Parathyroid adenoma (tissue), 2 donors: Measurements from ENCODE around the gene ZNF778.

Source experiments
- H2AFZ ChIP-seq: fragments of 300-600 bp; sonication (generic); one replicate; pipeline ENCODE4 v1.7.0; 2017; ENCODE audit warnings: antibody characterized with exemption, mild to moderate bottlenecking
- H3K27ac ChIP-seq: fragments of 300-600 bp; sonication (generic); one replicate; pipeline ENCODE4 v1.7.0; 2017
- H3K27me3 ChIP-seq: fragments of 300-600 bp; sonication (generic); one replicate; pipeline ENCODE4 v1.7.0; 2017; ENCODE audit warnings: low read length; ENCODE audit not compliant: control insufficient read depth, insufficient read depth
- H3K36me3 ChIP-seq: fragments of 300-600 bp; sonication (generic); one replicate; pipeline ENCODE4 v1.7.0; 2017; ENCODE audit warnings: low read length; ENCODE audit not compliant: control insufficient read depth, insufficient read depth
- H3K4me1 ChIP-seq: fragments of 300-600 bp; sonication (generic); one replicate; pipeline ENCODE4 v1.7.0; 2017; ENCODE audit warnings: control low read depth
- H3K4me2 ChIP-seq: fragments of 300-600 bp; sonication (generic); one replicate; pipeline ENCODE4 v1.7.0; 2017; ENCODE audit warnings: low read length
- H3K4me3 ChIP-seq: fragments of 300-600 bp; sonication (generic); one replicate; pipeline ENCODE4 v1.7.0; 2017; ENCODE audit warnings: low read depth, low read length
- H3K79me2 ChIP-seq: fragments of 300-600 bp; sonication (generic); one replicate; pipeline ENCODE4 v1.7.0; 2017; ENCODE audit warnings: control low read depth
- H3K9ac ChIP-seq: fragments of 300-600 bp; sonication (generic); one replicate; pipeline ENCODE4 v1.7.0; 2017; ENCODE audit warnings: mild to moderate bottlenecking
- H3K9me3 ChIP-seq: fragments of 300-600 bp; sonication (generic); one replicate; pipeline ENCODE4 v1.7.0; 2017; ENCODE audit warnings: low read length; ENCODE audit not compliant: control insufficient read depth
- TF ChIP-seq, protein P1 (sequence below): fragments of 300-600 bp; sonication (generic); IDR thresholded peaks from one replicate; pipeline ENCODE4 v1.7.0; 2017; ENCODE audit warnings: antibody characterized with exemption, mild to moderate bottlenecking
- donor health status: primary hyperparathyroidism.

ZNF778 gene

GRCh38 chr16:89268987-89269735 lies 51.7 kb downstream of the ZNF778 start:
- H3K9me3 ChIP-seq, result no peaks in the 10 kb centered on the region
- H3K4me2 ChIP-seq, result no peak overlapping the region
- no peak overlapping the region for H3K4me3 ChIP-seq
- H3K4me1 ChIP-seq, result no peaks in the 10 kb centered on the region
- TF ChIP-seq, protein P1, sequence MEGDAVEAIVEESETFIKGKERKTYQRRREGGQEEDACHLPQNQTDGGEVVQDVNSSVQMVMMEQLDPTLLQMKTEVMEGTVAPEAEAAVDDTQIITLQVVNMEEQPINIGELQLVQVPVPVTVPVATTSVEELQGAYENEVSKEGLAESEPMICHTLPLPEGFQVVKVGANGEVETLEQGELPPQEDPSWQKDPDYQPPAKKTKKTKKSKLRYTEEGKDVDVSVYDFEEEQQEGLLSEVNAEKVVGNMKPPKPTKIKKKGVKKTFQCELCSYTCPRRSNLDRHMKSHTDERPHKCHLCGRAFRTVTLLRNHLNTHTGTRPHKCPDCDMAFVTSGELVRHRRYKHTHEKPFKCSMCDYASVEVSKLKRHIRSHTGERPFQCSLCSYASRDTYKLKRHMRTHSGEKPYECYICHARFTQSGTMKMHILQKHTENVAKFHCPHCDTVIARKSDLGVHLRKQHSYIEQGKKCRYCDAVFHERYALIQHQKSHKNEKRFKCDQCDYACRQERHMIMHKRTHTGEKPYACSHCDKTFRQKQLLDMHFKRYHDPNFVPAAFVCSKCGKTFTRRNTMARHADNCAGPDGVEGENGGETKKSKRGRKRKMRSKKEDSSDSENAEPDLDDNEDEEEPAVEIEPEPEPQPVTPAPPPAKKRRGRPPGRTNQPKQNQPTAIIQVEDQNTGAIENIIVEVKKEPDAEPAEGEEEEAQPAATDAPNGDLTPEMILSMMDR, result no peak
- no peak overlapping the region for H3K27ac ChIP-seq
- H3K36me3 ChIP-seq, result no peaks in the 10 kb centered on the region
- no peaks in the 10 kb centered on the region for H3K27me3 ChIP-seq
- H3K79me2 ChIP-seq, result peaks cover 2% of the 10 kb centered on the region
- H2AFZ ChIP-seq, result no peak overlapping the region
- H3K9ac ChIP-seq, result no peak overlapping the region

GRCh38 chr16:89269805-89270665 lies 52.5 kb downstream of the ZNF778 start:
- H3K79me2 ChIP-seq, result peaks cover 2% of the 10 kb centered on the region
- H3K36me3 ChIP-seq, result no peaks in the 10 kb centered on the region

DNA sequence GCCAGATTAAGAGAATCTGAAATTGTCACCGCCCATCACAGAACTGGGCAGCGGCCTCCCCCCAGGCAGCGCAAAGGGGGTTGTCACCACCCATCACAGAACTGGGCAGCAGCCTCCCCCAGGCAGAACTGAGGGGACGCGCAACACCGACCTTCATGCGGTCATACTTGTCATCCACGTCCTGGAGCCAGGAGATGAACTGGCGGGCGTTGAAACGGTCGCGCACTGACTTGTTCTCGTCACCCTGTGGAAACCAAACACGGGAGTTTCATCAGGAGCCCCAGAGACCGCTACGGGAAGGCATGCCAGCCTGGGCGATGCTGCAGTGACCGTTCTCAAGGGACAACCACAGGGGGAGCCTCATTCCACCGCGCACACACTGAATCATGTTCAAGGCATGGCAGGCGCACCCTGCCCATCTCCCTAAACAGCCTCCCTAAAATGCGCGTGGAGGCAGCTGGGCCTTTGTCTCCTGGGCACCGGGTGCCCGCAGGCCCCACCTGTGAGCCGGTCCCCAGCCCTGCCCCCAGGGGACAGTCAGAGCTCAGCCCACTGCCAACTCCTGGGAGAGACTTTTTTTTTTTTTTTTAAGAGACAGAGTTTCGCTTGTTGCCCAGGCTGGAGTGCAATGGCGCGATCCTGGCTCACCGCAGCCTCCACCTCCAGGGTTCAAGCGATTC lies 53.3 kb downstream of the ZNF778 start:
- H3K27ac ChIP-seq, result no peak overlapping the region
- H3K79me2 ChIP-seq, result peaks cover 2% of the 10 kb centered on the region
- no peaks in the 10 kb centered on the region for H3K4me1 ChIP-seq
- H2AFZ ChIP-seq, result no peak overlapping the region
- H3K9me3 ChIP-seq, result no peaks in the 10 kb centered on the region
- H3K4me2 ChIP-seq, result no peak overlapping the region
- no peaks in the 10 kb centered on the region for H3K36me3 ChIP-seq
- H3K27me3 ChIP-seq, result no peaks in the 10 kb centered on the region
- H3K4me3 ChIP-seq, result no peak overlapping the region
- no peak overlapping the region for H3K9ac ChIP-seq
- TF ChIP-seq, protein P1, result no peak

More at GRCh38 chr16:89269805-89270665, 52.5 kb downstream of the ZNF778 start:
- TF ChIP-seq, protein P1, result no peak
- no peak overlapping the region for H3K4me3 ChIP-seq
- no peak overlapping the region for H3K27ac ChIP-seq
- H3K9me3 ChIP-seq, result no peaks in the 10 kb centered on the region
- H3K9ac ChIP-seq, result no peak overlapping the region
- no peak overlapping the region for H3K4me2 ChIP-seq
- H3K27me3 ChIP-seq, result no peaks in the 10 kb centered on the region
- H3K4me1 ChIP-seq, result no peaks in the 10 kb centered on the region
- H2AFZ ChIP-seq, result no peak overlapping the region

DNA sequence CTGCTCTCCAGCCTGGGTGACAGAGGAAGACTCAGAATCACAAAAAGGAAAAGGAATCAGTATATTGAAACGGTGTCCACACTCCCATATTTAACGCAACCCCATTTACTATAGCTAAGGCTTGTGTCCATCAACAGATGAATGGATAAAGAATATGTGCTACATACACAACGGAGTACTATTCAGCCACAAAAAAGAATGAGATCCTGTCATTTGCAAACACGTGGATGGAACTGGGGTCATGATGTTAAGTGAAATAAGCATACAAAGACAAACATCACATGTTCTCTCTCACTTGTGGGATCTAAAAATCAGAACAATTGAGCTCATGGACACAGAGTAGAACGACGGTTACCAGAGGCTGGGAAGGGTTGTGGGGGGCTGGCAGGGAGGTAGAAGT lies 55.1 kb downstream of the ZNF778 start:
- TF ChIP-seq, protein P1, result no peak
- no peaks in the 10 kb centered on the region for H3K36me3 ChIP-seq
- H3K79me2 ChIP-seq, result peaks cover 2% of the 10 kb centered on the region
- H3K4me1 ChIP-seq, result no peaks in the 10 kb centered on the region
- no peak overlapping the region for H3K27ac ChIP-seq
- no peak overlapping the region for H3K4me2 ChIP-seq
- H3K4me3 ChIP-seq, result no peak overlapping the region
- no peaks in the 10 kb centered on the region for H3K27me3 ChIP-seq
- H3K9ac ChIP-seq, result no peak overlapping the region
- no peak overlapping the region for H2AFZ ChIP-seq
- H3K9me3 ChIP-seq, result no peaks in the 10 kb centered on the region
